AG04449 (cell line): ENCODE results near the gene GRIN2A.

Source experiments
- CTCF ChIA-PET: fragments of 350-600 bp; formaldehyde crosslinking; extraction: SDS; loops from one replicate; lab custom pipeline; 2021; ENCODE audit warnings: antibody characterized with exemption; lab: Yijun Ruan, JAX
- POLR2A ChIA-PET: fragments of 400-600, 350-600 bp; formaldehyde crosslinking; extraction: SDS; loops from one replicate; lab custom pipeline; 2020; ENCODE audit warnings: antibody characterized with exemption, inconsistent platforms; lab: Yijun Ruan, JAX
- DNase-seq: peaks from one replicate; pipeline ENCODE4 v3.0.0-alpha.2; 2010; ENCODE audit warnings: low read depth, low spot score
- H3K4me3 ChIP-seq: 2 replicates; pipeline ENCODE4 v1.5.1; 2011; ENCODE audit warnings: low read depth, mild to moderate bottlenecking, control low read depth, low read length
- CTCF ChIP-seq: IDR thresholded peaks from one replicate; pipeline ENCODE4 v1.5.1; 2011; ENCODE audit warnings: mild to moderate bottlenecking, moderate library complexity, low read length, control low read depth, inconsistent platforms; ENCODE audit not compliant: insufficient read depth; ENCODE audit errors: missing control alignments

Gene GRIN2A

GRCh38 chr16:9847146-9847545, 335.1 kb downstream of the GRIN2A start:
- ChIA-PET POLR2A (no interaction called here), CTCF (no interaction called here)
- H3K4me3 ChIP-seq: no peak overlapping the region
- DNase-seq: no peak
- no peak for TF ChIP-seq CTCF

DNA sequence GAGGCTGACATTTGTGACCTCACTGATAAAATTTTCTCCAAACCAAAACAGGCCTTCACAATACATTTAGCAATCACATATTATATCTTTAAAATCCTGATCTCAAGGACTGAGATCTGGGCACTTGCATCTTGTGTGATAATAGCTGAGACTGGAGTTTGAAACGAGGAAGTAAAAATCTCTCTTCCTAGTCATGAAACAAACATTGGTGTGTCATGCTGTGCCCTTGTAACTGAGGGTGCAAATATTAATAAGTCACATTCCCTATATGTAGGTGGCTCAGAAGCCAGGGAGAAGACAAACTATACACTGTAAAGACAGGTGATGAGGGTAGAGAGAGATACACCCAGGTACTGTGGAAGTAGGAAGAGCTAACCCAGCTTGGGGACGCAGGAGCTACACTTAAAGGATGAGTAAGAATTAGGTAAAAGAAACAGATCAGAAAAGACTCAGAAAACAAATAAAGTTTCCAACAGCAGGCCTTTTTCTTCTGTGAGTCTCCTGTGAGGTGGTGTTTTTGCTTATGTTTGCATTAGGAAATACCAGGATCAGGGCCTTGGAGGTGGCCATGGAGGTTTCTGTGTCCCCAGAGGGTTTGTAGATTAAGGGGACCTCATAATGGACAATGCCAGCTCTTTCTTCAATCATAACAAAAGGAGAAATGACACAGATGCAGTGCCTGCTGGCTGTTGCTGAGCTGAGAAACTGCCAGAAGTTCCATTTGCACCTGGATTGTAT, 335.7 kb downstream of the GRIN2A start:
- H3K4me3 ChIP-seq: no peak overlapping the region
- TF ChIP-seq CTCF: no peak
- ChIA-PET CTCF (no interaction called here), POLR2A (no interaction called here)
- DNase-seq: no peak

DNA sequence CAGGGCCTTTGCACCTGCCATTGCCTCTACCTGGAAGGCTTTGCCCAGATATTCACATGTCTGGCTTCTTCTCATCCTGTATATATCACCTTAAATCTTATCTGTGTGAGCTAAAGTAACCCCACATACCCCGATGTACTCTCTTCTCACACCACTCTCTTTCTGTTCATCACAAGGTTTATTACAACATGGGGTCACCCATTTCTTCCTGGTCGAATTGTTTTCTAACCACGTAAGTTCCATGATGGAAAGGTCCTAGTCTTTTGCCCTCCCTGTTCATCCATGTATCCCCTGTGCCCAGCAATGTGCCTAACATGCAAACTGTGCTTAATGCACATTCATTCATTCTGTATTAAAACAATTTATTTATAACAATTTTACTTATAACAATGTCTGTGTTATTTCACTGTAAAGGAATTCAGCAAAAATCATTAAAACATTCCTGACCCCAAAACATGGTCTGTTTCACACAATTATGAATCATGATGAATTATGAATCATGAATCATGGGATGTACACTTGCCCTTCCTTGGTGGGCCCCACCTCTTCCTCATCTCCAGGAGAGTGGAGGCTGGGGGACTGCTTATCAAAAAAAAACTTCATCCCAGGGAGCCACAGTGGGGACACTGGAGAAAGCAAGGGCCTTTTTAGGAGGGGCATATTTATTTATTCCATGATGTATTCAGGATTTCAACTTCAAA, 336.4 kb downstream of the GRIN2A start:
- TF ChIP-seq CTCF: no peak
- ChIA-PET CTCF (no interaction called here), POLR2A (no interaction called here)
- DNase-seq: no peak
- H3K4me3 ChIP-seq: no peak overlapping the region

DNA sequence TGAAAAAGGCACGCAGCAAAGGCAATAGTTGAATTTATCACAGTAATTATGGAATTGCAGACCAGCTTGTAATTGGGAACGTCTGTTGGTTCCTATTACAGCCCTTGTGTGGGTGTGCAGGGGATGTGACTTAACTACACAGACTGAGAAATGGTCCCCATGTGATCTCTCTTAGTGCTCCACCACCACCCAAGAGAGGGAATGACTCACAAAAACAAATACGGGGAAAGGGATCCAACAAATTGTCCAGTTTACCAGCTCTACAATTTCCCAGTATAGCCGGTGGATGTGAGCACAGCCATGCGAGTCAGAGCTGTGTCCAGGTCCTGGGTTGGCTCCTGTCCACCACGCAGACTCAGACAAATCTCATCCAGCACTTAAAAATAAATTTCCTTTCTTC, 337.9 kb downstream of the GRIN2A start:
- DNase-seq: no peak
- ChIA-PET CTCF (no interaction called here), POLR2A (no interaction called here)
- no peak for TF ChIP-seq CTCF
- H3K4me3 ChIP-seq: no peak overlapping the region

DNA sequence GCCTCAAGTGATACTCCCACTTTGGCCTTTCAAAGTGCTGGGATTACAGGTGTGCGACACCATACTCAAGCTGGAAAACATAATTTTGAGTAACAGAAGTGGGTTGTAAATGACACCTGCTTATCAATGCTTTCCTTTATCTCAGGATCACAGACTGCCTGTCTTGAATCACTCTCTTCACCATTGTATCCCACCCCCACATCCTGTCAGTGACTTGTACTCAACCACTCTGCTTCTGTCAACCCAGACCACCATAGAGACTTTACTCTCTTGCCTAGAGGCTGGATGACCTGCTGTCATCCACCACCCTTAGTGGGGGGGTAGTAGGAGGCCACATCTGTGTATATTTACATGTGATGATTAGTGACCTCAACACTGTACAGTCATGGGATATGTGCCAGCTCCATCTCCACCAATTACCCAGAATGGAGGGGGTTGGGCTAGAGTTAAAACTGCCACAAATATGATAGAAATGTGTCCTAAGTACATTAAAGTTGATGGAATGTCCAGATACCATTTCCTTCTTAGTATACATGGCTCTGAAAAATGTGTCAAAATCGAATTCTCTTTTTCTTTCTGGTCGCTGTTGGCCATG, 338.7 kb downstream of the GRIN2A start:
- CTCF ChIA-PET: no interaction called here
- no peak overlapping the region for H3K4me3 ChIP-seq
- POLR2A ChIA-PET: no interaction called here
- no peak for DNase-seq
- TF ChIP-seq CTCF: no peak

DNA sequence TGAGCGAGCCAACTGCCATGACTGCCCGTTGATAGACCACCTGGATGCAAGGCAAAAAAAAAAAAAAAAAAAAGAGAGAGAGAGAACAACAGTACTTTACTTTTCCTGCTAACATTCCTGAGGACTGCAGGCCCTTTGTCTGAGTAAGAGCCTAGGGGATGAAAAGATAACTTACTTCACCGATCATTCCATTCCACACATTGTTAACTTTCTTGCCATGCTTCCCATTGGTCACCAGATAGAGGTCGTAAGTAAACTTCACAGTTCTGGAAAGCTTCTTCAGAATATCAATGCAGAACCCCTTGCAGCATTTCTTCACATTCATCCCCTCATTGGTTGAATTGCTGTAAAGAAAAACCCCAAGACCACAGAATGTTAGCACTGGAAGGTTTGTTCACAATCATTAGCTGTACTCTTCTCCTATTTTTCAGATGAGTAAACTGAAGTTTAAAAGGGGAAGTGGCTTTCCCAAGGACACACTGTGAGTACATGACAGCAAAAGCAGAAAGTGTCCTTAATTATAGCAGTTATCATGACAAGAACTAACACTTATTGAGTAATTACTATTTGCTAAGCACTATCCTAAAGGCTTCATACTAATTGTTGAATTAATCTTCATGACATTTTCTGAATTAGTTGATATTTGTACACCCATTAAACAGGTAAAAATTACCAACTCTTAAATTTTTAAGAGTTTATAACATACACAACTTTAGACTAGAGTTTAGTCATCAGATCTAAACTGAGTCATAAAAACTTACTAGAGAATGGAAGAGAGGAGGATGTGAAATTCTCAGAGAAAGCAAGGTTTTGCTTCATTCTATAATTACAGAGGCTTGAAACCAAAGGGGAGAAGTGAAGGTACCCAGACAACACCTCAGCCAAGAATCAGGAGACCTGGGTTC, 341.2 kb downstream of the GRIN2A start:
- DNase-seq: no peak
- ChIA-PET POLR2A (no interaction called here), CTCF (no interaction called here)
- TF ChIP-seq CTCF: no peak
- no peak overlapping the region for H3K4me3 ChIP-seq
